ENCODE data around the gene LSS. TPM values are rescaled to one million over a fixed set of nuclear protein-coding genes. Genes with fewer than 3 reads are reported as not detected.
"Not testable (repeated sequence)": the region's sequence is repeated elsewhere in the genome, so short reads cannot be mapped to it uniquely, and the experiment has no call there.

LSS gene
- total RNA-seq, 2 experiments from 2014 or later, result 47.8 to 53.3 TPM

DNA sequence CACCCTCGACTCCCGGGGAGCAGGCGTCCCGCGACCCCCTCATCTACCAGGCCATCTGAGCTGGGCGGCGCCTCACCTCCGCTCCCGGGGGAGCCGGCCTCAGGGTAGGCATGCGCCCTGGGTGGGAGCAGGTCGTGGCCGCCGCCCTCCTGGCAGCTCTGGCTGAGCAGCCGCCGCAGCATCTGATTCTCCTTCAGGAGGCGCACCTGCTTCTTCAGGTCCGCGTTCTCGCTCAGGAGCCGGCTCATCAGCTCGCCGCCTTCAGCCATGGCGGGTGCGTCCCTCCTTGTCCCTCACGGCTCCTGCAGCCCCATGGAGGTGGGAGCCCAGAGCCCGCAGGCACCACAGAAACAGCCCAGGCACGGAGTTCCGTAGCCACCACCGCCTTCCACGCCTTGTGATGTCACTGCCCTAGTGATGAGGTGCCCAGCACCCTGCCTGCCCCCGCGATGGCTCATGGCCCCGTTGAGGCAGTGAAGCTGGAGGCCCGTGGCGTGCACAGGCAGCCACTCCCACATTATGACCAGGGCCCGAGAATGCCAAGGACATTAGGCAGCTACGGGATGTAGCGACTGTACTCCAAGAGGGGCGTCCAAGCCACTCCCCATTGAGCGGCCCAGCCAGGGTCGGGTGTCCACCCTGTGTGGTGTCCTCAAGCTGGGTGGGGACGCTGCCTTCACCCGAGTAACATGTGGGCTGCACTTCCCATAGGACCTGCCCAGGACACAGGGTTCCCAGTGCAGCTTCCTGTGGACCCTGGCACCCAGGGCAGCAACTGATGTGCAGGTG, 45.8 kb downstream of the LSS start:
- H3K36me3 Mint-ChIP-seq (ENCODE audit: low read depth), result no peaks in the 10 kb centered on the region
- CTCF ChIA-PET, result no interaction called here
- no peak overlapping the region for H3K27ac Mint-ChIP-seq
- H3K27me3 Mint-ChIP-seq, result peaks cover 10% of the 10 kb centered on the region
- peak overlapping the region; percentile 65 for H3K4me3 Mint-ChIP-seq
- peaks cover under 1% of the 10 kb centered on the region for H3K9me3 Mint-ChIP-seq
- no peak for DNase-seq
- H3K4me1 Mint-ChIP-seq, result peaks cover 14% of the 10 kb centered on the region
- POLR2A ChIA-PET, result no interaction called here

DNA sequence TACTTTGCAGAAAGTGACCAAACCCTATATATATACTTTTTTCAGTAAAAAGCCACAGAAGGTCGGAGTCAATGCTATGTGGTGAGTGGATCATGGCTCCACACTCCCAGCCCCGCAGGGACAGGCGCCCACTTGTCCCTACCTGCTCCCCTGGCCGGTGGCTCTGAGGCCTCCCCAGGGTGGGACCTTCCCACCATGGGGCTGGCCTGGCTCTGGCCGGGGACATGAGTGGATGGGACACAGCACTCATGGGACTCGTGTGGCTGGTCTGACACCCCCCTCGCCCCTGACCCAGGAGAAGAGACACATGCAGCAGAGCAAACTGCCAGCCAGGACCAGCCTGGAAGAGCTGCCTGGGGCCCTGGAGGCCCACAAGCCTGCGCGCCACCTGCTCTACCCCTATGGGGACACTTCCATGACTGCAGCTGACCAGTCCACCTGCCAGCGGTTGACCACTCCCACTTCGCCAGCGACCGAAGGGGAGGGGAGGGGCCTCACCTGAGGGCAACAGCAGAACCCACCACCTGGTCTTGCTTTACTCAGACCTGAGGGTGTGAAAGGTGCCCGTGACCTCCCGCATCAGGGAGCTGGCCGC, 46.5 kb downstream of the LSS start:
- no peak overlapping the region for H3K4me3 Mint-ChIP-seq

DNA sequence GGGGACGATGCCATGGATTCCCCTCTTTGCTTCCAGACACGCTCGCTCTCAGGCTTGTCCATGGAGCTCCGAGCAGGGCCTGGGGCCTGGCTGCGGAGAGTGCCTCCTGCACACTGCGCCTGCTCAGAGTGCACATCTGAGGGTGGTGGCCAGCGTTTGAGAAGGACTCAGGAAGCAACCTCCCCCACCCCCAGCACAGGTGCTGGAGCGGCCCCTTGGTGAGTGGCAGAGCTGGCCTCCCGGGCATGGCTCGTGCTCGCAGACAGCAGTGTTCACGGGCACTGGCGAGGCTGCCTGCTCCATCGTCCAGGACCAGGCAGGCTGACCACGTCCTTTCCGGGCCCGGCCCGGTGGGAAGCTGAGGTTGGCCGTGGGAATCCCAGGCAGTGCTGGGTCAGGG, 47.1 kb downstream of the LSS start:
- peaks cover 14% of the 10 kb centered on the region for H3K4me1 Mint-ChIP-seq
- ChIA-PET CTCF (interaction anchor here (1.3 kb wide), 1 partner anchor 14 kb away, joined by 3 read pairs; no protein-coding TSS in a partner anchor), POLR2A (no interaction called here)
- H3K27ac Mint-ChIP-seq, result no peak overlapping the region
- H3K4me3 Mint-ChIP-seq, result no peak overlapping the region
- no peak for DNase-seq
- no peaks in the 10 kb centered on the region for H3K36me3 Mint-ChIP-seq (ENCODE audit: low read depth)
- H3K27me3 Mint-ChIP-seq, result peaks cover 11% of the 10 kb centered on the region
- H3K9me3 Mint-ChIP-seq, result peaks cover 2% of the 10 kb centered on the region

More for the DNA sequence above, 46.5 kb downstream of the LSS start:
- no peaks in the 10 kb centered on the region for H3K36me3 Mint-ChIP-seq (ENCODE audit: low read depth)
- CTCF ChIA-PET, result no interaction called here
- peaks cover 14% of the 10 kb centered on the region for H3K4me1 Mint-ChIP-seq
- H3K27me3 Mint-ChIP-seq, result peaks cover 10% of the 10 kb centered on the region
- DNase-seq, result no peak
- no peak overlapping the region for H3K27ac Mint-ChIP-seq
- peaks cover 2% of the 10 kb centered on the region for H3K9me3 Mint-ChIP-seq
- POLR2A ChIA-PET, result no interaction called here

DNA sequence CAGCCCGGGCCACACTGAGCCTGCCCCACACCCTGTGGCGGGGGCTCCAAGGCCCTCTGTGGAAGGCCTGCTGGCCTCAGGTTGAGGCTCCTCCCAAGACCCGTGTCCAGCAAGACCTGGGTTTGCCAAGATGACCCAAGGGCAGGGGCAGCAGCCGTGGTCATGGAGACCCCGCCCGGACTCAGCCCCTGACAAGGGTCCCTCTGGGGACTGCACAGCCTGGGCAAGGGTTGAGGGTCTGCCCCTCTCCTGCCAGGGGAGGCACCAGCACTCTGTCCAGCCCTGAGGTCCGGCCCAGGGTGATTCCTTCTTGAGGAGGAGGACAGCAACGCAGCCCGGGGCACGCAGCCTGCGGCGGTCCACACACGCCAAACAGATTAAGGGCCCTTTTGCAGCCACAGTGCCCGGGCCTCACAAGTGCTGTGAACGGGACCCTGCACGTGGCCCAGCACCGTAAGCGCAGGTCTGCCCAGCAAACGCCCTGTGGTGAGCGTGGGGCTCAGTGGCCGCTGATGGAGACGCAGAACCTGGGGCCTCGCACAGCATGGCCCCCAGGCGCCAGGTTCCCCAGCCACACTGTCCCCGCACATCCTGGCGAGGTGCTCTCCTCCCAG, 47.7 kb downstream of the LSS start:
- peaks cover 6% of the 10 kb centered on the region for H3K9me3 Mint-ChIP-seq
- no peak overlapping the region for H3K27ac Mint-ChIP-seq
- H3K27me3 Mint-ChIP-seq, result peaks cover 15% of the 10 kb centered on the region
- H3K4me3 Mint-ChIP-seq, result no peak overlapping the region
- DNase-seq, result no peak
- peaks cover 13% of the 10 kb centered on the region for H3K4me1 Mint-ChIP-seq
- ChIA-PET CTCF (interaction anchor here (1.3 kb wide), 1 partner anchor 15 kb away, joined by 3 read pairs; no protein-coding TSS in a partner anchor), POLR2A (no interaction called here)
- H3K36me3 Mint-ChIP-seq (ENCODE audit: low read depth), result peaks cover 2% of the 10 kb centered on the region

DNA sequence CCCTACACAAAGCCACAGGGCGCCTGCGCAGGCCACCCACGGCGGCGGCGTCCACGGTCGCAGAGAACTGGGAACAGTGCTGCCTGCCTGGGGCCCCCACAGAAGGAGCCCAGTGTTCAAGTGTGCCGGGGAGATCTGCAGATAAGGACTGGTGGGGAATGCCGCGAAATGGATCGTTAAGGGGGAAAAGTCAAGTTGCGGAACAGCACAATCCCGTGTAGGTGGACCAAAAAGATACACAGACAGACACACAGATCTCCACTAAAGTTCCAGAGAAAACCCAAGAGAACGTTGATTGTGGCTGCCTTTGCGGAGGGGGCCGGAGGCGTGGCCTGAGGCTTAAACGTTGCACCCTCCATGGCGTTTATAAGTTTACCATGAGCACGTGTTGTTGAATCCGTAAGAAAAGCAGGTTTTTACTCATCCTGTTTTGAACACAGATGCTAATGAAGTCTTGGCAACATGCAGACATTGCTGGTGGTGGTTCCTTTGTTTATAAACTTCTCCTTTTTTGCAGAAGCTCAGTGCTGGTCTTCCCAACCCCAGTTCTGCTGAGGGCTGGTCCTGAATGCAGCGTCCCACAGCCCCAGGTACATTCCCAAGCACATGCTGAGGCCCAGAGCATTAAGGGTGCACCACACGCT, 48.4 kb downstream of the LSS start:
- DNase-seq, result no peak
- Mint-ChIP-seq H3K36me3 (ENCODE audit: low read depth) (peaks cover 2% of the 10 kb centered on the region), H3K27me3 (peaks cover 17% of the 10 kb centered on the region), H3K4me3 (no peak overlapping the region), H3K4me1 (peaks cover 7% of the 10 kb centered on the region), H3K9me3 (peaks cover 13% of the 10 kb centered on the region), H3K27ac (no peak overlapping the region)
- ChIA-PET POLR2A (no interaction called here), CTCF (interaction anchor here (1.3 kb wide), 1 partner anchor 15 kb away, joined by 3 read pairs; no protein-coding TSS in a partner anchor)

DNA sequence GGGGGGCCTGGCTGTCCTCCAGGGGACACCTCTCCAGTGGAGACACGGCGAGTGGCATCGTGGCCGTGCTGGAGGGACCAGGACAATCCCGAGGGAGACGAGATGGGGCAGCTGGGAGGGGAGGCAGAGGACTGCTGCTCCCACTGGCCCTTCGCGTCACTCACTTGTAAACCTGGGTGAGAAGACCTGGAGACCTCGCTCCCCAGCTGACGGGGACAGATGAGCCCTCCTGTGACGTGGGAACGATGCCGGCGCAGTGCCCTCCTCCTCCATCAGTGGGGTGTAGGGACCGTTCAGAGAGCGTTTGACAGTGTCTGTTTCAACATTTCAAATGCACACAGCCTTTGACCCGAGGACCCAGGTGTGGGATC, 48.9 kb downstream of the LSS start:
- Mint-ChIP-seq H3K27me3 (peaks cover 19% of the 10 kb centered on the region), H3K36me3 (ENCODE audit: low read depth) (peaks cover 2% of the 10 kb centered on the region), H3K9me3 (peaks cover 18% of the 10 kb centered on the region), H3K4me1 (peaks cover 4% of the 10 kb centered on the region), H3K4me3 (no peak overlapping the region), H3K27ac (no peak overlapping the region)
- DNase-seq, result no peak
- ChIA-PET POLR2A (no interaction called here), CTCF (no interaction called here)

DNA sequence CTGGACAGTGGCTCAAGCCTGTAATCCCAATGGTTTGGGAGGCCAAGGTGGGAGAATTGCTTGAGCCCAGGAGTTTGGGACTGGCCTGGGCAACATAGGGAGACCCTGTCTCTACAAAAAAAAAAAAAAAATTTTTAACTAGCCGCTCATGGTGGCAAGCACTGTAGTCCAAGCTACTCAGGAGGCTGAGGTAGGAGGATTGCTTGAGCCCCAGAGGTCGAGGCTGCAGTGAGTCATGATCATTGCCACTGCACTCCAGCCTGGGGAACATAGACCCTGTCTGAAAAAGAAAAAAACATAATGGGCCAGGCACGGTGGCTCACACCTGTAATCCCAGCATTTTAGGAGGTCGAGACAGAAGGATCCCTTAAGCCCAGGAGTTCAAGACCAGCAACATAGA, 49.6 kb downstream of the LSS start:
- peaks cover 2% of the 10 kb centered on the region for H3K4me1 Mint-ChIP-seq
- CTCF ChIA-PET, result interaction anchor here (1.3 kb wide), 1 partner anchor 36 kb away, joined by 4 read pairs; no protein-coding TSS in a partner anchor

DNA sequence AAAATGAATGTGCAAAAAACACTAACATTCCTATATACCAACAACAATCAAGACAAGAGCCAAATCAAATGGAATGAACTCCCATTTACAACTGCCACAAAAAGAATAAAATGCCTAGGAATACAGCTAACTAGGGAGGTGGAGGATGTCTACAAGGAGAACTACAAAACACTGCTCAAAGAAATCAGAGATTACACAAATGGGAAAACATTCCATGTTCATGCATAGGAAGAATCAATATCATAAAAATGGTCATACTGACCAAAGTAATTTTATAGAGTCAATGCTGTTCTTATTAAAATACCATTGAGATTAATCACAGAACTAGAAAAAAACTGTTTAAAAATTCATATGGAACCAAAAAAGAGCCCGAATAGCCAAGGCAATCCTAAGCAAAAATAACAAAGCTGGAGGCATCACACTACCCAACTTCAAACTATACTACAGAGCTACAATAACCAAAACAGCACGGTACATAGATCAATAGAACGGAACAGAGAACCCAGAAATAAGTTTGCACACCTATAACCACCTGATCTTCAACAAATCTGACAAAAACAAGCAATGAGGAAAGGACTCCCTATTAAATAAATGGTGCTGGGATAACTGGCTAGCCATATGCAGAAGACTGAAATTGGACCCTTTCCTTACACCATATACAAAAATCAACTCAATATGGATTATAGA, 52.0 kb downstream of the LSS start:
- H3K4me3 Mint-ChIP-seq; POLR2A ChIA-PET; H3K36me3 Mint-ChIP-seq (ENCODE audit: low read depth); H3K27ac Mint-ChIP-seq; H3K4me1 Mint-ChIP-seq; DNase-seq: not testable (repeated sequence)
- CTCF ChIA-PET, result interaction anchor here (1.5 kb wide), 1 partner anchor 33 kb away, joined by 3 read pairs; no protein-coding TSS in a partner anchor
- peaks cover 23% of the 10 kb centered on the region for H3K27me3 Mint-ChIP-seq
- peaks cover 28% of the 10 kb centered on the region for H3K9me3 Mint-ChIP-seq

More for the DNA sequence above, 49.6 kb downstream of the LSS start:
- Mint-ChIP-seq H3K36me3 (ENCODE audit: low read depth) (peaks cover 2% of the 10 kb centered on the region), H3K9me3 (peaks cover 22% of the 10 kb centered on the region), H3K27ac (no peak overlapping the region), H3K27me3 (peaks cover 23% of the 10 kb centered on the region), H3K4me3 (no peak overlapping the region)
- no peak for DNase-seq
- POLR2A ChIA-PET, result no interaction called here

- ChIA-PET POLR2A (no interaction called here), CTCF (interaction anchor here (1.0 kb wide), 1 partner anchor 30 kb away, joined by 3 read pairs; no protein-coding TSS in a partner anchor)
- Mint-ChIP-seq H3K4me3 (no peak overlapping the region), H3K9me3 (peaks cover 28% of the 10 kb centered on the region), H3K4me1 (peaks cover 6% of the 10 kb centered on the region), H3K27ac (no peak overlapping the region), H3K36me3 (ENCODE audit: low read depth) (peaks cover 2% of the 10 kb centered on the region), H3K27me3 (peaks cover 23% of the 10 kb centered on the region)
- DNase-seq, result no peak
Measured at GRCh38 chr21:46173573-46173972, 55.0 kb downstream of the LSS start.

GRCh38 chr21:46172863-46173528, 55.6 kb downstream of the LSS start:
- ChIA-PET POLR2A (no interaction called here), CTCF (interaction anchor here (1.0 kb wide), 1 partner anchor 30 kb away, joined by 3 read pairs; no protein-coding TSS in a partner anchor)
- Mint-ChIP-seq H3K27me3 (peaks cover 23% of the 10 kb centered on the region), H3K4me1 (peaks cover 6% of the 10 kb centered on the region), H3K27ac (peak overlapping the region; percentile 54), H3K4me3 (no peak overlapping the region), H3K36me3 (ENCODE audit: low read depth) (peaks cover 2% of the 10 kb centered on the region), H3K9me3 (peaks cover 28% of the 10 kb centered on the region)
- no peak for DNase-seq

DNA sequence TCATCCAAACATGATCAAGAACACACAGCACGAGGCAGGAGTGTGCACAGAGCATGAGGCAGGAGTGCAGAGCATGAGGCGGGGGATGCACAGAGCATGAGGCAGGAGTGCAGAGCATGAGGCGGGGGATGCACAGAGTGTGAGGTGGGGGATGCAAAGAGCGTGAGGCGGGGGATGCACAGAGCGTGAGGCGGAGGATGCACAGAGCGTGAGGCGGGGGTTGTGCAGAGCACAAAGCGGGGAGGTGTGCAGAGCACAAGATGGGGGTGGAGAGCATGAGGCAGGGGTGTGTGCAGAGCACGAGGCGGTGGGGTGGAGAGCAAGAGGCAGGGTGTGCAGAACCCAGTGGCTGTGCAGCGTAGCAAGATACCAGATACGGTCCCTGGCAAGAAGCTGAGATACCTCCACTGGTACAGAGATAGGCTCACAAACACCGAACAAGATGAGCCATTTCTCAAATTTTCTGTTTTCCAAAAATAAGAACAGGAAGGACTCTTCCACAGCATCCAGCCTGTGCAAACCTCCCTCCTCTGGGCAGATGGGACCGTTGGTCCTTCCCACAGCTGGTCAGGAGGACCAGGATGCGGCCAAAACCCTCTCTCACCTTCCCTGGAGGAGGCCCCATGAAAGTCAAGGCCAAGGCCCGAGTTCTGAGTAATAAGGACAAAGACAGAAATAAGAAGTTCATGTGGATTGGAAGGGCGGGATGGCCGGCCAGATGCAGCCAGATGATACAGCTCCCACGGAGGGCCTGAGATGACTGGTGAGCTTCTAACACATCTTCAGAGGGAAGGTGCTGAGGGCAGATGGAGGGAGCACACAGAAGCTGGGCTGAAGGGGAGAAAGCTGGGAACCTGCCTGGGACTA, 56.3 kb downstream of the LSS start:
- H3K27me3 Mint-ChIP-seq, result peaks cover 23% of the 10 kb centered on the region
- peak overlapping the region; percentile 54 for H3K27ac Mint-ChIP-seq
- CTCF ChIA-PET, result interaction anchor here (1.0 kb wide), 1 partner anchor 29 kb away, joined by 3 read pairs; no protein-coding TSS in a partner anchor
- H3K9me3 Mint-ChIP-seq, result peaks cover 26% of the 10 kb centered on the region
- H3K4me1 Mint-ChIP-seq, result peaks cover 6% of the 10 kb centered on the region
- no peak overlapping the region for H3K4me3 Mint-ChIP-seq
- peaks cover 2% of the 10 kb centered on the region for H3K36me3 Mint-ChIP-seq (ENCODE audit: low read depth)
- DNase-seq, result no peak
- POLR2A ChIA-PET, result no interaction called here

Data from activated CD4-positive, alpha-beta T cell treated with anti-CD3 and anti-CD28 coated beads, Interleukin-2, amount 10 ng/mL, durations not matched to agents 7 days and 5 days (primary cell).